KMS-11 (cell line): ENCODE measurements around the gene TBX5.
"Not testable (repeated sequence)": the region's sequence is repeated elsewhere in the genome, so short reads cannot be mapped to it uniquely, and the experiment has no call there.

ENCODE experiments used
- H2AFZ ChIP-seq: fragments of 200-600 bp; sonication (generic); 2 replicates; pipeline ENCODE4 v1.6.1; 2016; ENCODE audit warnings: antibody characterized with exemption, mixed run types, low read depth
- H3K27ac ChIP-seq: fragments of 200-600 bp; sonication (generic); 2 replicates; pipeline ENCODE4 v1.6.1; 2016; ENCODE audit warnings: mild to moderate bottlenecking, mixed run types
- H3K27me3 ChIP-seq: fragments of 200-600 bp; sonication (generic); 2 replicates; pipeline ENCODE4 v1.6.1; 2017; ENCODE audit warnings: mild to moderate bottlenecking, low read depth, mixed run types, moderate library complexity; ENCODE audit not compliant: insufficient read depth
- H3K36me3 ChIP-seq: fragments of 200-600 bp; sonication (generic); 2 replicates; pipeline ENCODE4 v1.6.1; 2017; ENCODE audit warnings: mild to moderate bottlenecking, mixed run types; ENCODE audit not compliant: insufficient read depth
- H3K4me1 ChIP-seq: fragments of 200-600 bp; sonication (generic); 2 replicates; pipeline ENCODE4 v1.6.1; 2016; ENCODE audit warnings: mild to moderate bottlenecking, low read depth, mixed run types; ENCODE audit not compliant: poor library complexity, severe bottlenecking
- H3K4me2 ChIP-seq: fragments of 200-600 bp; sonication (generic); 2 replicates; pipeline ENCODE4 v1.7.0; 2016; ENCODE audit warnings: mild to moderate bottlenecking, mixed run types
- H3K4me3 ChIP-seq: fragments of 200-600 bp; sonication (generic); IDR thresholded peaks from 2 replicates; pipeline ENCODE4 v1.6.1; 2017; ENCODE audit warnings: low read depth, low read length, mixed read lengths; ENCODE audit not compliant: insufficient read depth
- H3K79me2 ChIP-seq: fragments of 200-600 bp; sonication (generic); 2 replicates; pipeline ENCODE4 v1.6.1; 2016; ENCODE audit warnings: low read depth, mixed run types; ENCODE audit not compliant: insufficient read depth
- H3K9ac ChIP-seq: fragments of 200-600 bp; sonication (generic); 2 replicates; pipeline ENCODE4 v1.6.1; 2016; ENCODE audit warnings: mild to moderate bottlenecking, mixed run types
- H4K20me1 ChIP-seq: fragments of 200-600 bp; sonication (generic); 2 replicates; pipeline ENCODE4 v1.6.1; 2016; ENCODE audit warnings: mild to moderate bottlenecking, mixed run types; ENCODE audit not compliant: insufficient read depth
- TF ChIP-seq, protein P1 (sequence below): fragments of 200-600 bp; sonication (generic); conservative IDR thresholded peaks from 2 replicates; pipeline ENCODE4 v1.6.1; 2017; ENCODE audit warnings: low read depth, mild to moderate bottlenecking, antibody characterized with exemption, low read length, moderate library complexity, mixed read lengths

The TBX5 gene

DNA sequence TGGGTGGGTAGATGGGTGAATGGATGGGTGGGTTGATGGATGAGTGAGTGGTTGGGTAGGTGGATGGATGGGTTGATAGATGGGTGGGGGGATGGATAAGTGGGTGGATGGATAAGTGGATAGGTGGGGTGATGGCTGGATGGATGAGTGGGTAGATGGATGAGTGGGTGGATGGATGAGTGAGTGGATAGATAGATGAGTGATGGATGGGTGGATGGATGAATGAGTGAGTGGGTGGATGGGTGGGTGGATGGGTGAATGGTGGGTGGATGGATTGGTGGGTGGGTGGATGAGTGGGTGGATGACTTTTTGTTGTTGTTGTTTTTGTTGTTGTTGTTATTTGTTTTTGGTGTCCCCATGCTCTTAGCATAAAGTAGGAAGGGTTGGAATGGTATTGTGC is 45.5 kb downstream of the TBX5 start:
- H3K79me2 ChIP-seq: no peaks in the 10 kb centered on the region
- H3K27me3 ChIP-seq: no peaks in the 10 kb centered on the region
- TF ChIP-seq, protein P1, sequence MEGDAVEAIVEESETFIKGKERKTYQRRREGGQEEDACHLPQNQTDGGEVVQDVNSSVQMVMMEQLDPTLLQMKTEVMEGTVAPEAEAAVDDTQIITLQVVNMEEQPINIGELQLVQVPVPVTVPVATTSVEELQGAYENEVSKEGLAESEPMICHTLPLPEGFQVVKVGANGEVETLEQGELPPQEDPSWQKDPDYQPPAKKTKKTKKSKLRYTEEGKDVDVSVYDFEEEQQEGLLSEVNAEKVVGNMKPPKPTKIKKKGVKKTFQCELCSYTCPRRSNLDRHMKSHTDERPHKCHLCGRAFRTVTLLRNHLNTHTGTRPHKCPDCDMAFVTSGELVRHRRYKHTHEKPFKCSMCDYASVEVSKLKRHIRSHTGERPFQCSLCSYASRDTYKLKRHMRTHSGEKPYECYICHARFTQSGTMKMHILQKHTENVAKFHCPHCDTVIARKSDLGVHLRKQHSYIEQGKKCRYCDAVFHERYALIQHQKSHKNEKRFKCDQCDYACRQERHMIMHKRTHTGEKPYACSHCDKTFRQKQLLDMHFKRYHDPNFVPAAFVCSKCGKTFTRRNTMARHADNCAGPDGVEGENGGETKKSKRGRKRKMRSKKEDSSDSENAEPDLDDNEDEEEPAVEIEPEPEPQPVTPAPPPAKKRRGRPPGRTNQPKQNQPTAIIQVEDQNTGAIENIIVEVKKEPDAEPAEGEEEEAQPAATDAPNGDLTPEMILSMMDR: no peak
- no peak overlapping the region for H3K9ac ChIP-seq
- no peak overlapping the region for H3K4me3 ChIP-seq
- H3K4me2 ChIP-seq: no peak overlapping the region
- no peak overlapping the region for H2AFZ ChIP-seq
- H3K4me1 ChIP-seq: no peaks in the 10 kb centered on the region
- no peaks in the 10 kb centered on the region for H4K20me1 ChIP-seq
- no peak overlapping the region for H3K27ac ChIP-seq
- no peaks in the 10 kb centered on the region for H3K36me3 ChIP-seq

GRCh38 chr12:114355389-114356088 is 50.4 kb downstream of the TBX5 start:
- Histone ChIP-seq H3K4me3 (no peak overlapping the region), H3K27ac (no peak overlapping the region), H3K4me1 (no peaks in the 10 kb centered on the region), H4K20me1 (no peaks in the 10 kb centered on the region), H3K36me3 (no peaks in the 10 kb centered on the region), H3K4me2 (no peak overlapping the region), H3K27me3 (no peaks in the 10 kb centered on the region), H3K79me2 (no peaks in the 10 kb centered on the region), H2AFZ (no peak overlapping the region), H3K9ac (no peak overlapping the region)
- TF ChIP-seq, protein P1: no peak

GRCh38 chr12:114349239-114349638 is 56.7 kb downstream of the TBX5 start:
- not testable (repeated sequence) for H3K9ac ChIP-seq, H4K20me1 ChIP-seq, H3K4me3 ChIP-seq, H3K36me3 ChIP-seq, H3K79me2 ChIP-seq, H2AFZ ChIP-seq, H3K4me1 ChIP-seq, H3K27me3 ChIP-seq, H3K4me2 ChIP-seq, H3K27ac ChIP-seq

- H3K27me3 ChIP-seq: no peaks in the 10 kb centered on the region
- H3K4me2 ChIP-seq: no peak overlapping the region
- no peak overlapping the region for H3K27ac ChIP-seq
- H2AFZ ChIP-seq: no peak overlapping the region
- no peak overlapping the region for H3K9ac ChIP-seq
- TF ChIP-seq, protein P1: no peak
- no peaks in the 10 kb centered on the region for H3K4me1 ChIP-seq
- no peaks in the 10 kb centered on the region for H3K36me3 ChIP-seq
- H3K79me2 ChIP-seq: no peaks in the 10 kb centered on the region
- H4K20me1 ChIP-seq: no peaks in the 10 kb centered on the region
- no peak overlapping the region for H3K4me3 ChIP-seq
Measured at GRCh38 chr12:114347861-114348260, 58.1 kb downstream of the TBX5 start.

DNA sequence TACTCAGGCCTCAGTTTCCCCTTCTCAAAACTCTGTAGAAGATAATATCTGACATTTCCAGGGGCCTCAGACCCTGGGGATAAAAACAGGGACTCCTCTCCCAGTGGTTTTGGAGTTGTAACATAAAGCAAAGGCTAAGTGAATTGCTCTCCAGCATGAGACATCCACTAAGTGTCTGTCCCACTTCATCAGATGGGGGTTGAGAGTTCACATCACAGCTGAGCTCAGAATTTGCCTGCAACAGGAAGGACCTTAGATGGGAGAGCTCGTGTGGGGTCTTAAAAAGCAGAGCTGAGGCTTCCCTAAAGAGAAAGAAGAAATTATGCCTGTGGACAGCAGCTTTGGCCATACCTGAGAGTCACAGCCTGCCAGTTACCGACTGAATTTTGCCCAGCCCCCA is 61.1 kb downstream of the TBX5 start:
- TF ChIP-seq, protein P1: no peak
- Histone ChIP-seq H3K27ac (no peak overlapping the region), H3K4me3 (no peak overlapping the region), H4K20me1 (no peaks in the 10 kb centered on the region), H3K9ac (no peak overlapping the region), H3K27me3 (no peaks in the 10 kb centered on the region), H2AFZ (no peak overlapping the region), H3K79me2 (no peaks in the 10 kb centered on the region), H3K4me2 (no peak overlapping the region), H3K36me3 (no peaks in the 10 kb centered on the region), H3K4me1 (no peaks in the 10 kb centered on the region)
